ENCODE data around the gene BRD2.

BRD2 gene

GRCh38 chr6:32972353-32973143, 4.2 kb downstream of the BRD2 start:
- peak; percentile 62 for DNase-seq (ENCODE audit: low spot score)
- H3K9me3 Mint-ChIP-seq: no peaks in the 10 kb centered on the region
- H3K27ac Mint-ChIP-seq: peak overlapping the region; percentile 99
- peaks cover 26% of the 10 kb centered on the region for H3K4me1 Mint-ChIP-seq (ENCODE audit: low read depth)
- H3K36me3 Mint-ChIP-seq (ENCODE audit: low read depth): peaks cover 76% of the 10 kb centered on the region
- H3K27me3 Mint-ChIP-seq (ENCODE audit: low read depth): no peaks in the 10 kb centered on the region
- H3K4me3 Mint-ChIP-seq: peak overlapping the region; percentile 93

- DNase-seq (ENCODE audit: low spot score): peak; percentile 47
- Mint-ChIP-seq H3K27me3 (ENCODE audit: low read depth) (no peaks in the 10 kb centered on the region), H3K4me1 (ENCODE audit: low read depth) (peaks cover 29% of the 10 kb centered on the region), H3K9me3 (no peaks in the 10 kb centered on the region), H3K36me3 (ENCODE audit: low read depth) (peaks cover 84% of the 10 kb centered on the region), H3K27ac (peak overlapping the region; percentile 99), H3K4me3 (peak overlapping the region; percentile 93)
These were observed 5.0 kb downstream of the BRD2 start for GRCh38 chr6:32973144-32974015.

- Mint-ChIP-seq H3K4me1 (ENCODE audit: low read depth) (peaks cover 29% of the 10 kb centered on the region), H3K4me3 (peak overlapping the region; percentile 93), H3K36me3 (ENCODE audit: low read depth) (peaks cover 90% of the 10 kb centered on the region), H3K27me3 (ENCODE audit: low read depth) (no peaks in the 10 kb centered on the region), H3K9me3 (no peaks in the 10 kb centered on the region), H3K27ac (peak overlapping the region; percentile 99)
- DNase-seq (ENCODE audit: low spot score): no peak
These were observed 5.6 kb downstream of the BRD2 start for GRCh38 chr6:32974016-32974333.

- H3K4me1 Mint-ChIP-seq (ENCODE audit: low read depth): peaks cover 30% of the 10 kb centered on the region
These were observed 6.3 kb downstream of the BRD2 start for GRCh38 chr6:32974541-32975308.

GRCh38 chr6:32975886-32976285, 7.5 kb downstream of the BRD2 start:
- peak overlapping the region; percentile 93 for H3K4me3 Mint-ChIP-seq
- H3K4me1 Mint-ChIP-seq (ENCODE audit: low read depth): peaks cover 32% of the 10 kb centered on the region
- peak overlapping the region; percentile 10 for H3K27ac Mint-ChIP-seq
- no peak for DNase-seq (ENCODE audit: low spot score)
- no peaks in the 10 kb centered on the region for H3K27me3 Mint-ChIP-seq (ENCODE audit: low read depth)
- H3K36me3 Mint-ChIP-seq (ENCODE audit: low read depth): peaks cover 96% of the 10 kb centered on the region
- no peaks in the 10 kb centered on the region for H3K9me3 Mint-ChIP-seq

More at GRCh38 chr6:32974541-32975308, 6.3 kb downstream of the BRD2 start:
- H3K36me3 Mint-ChIP-seq (ENCODE audit: low read depth): peaks cover 94% of the 10 kb centered on the region
- no peaks in the 10 kb centered on the region for H3K9me3 Mint-ChIP-seq
- peak overlapping the region; percentile 93 for H3K4me3 Mint-ChIP-seq
- peak overlapping the region; percentile 4 for H3K27ac Mint-ChIP-seq
- no peaks in the 10 kb centered on the region for H3K27me3 Mint-ChIP-seq (ENCODE audit: low read depth)
- DNase-seq (ENCODE audit: low spot score): no peak

GRCh38 chr6:32976334-32977069, 8.1 kb downstream of the BRD2 start:
- Mint-ChIP-seq H3K9me3 (no peaks in the 10 kb centered on the region), H3K27me3 (ENCODE audit: low read depth) (no peaks in the 10 kb centered on the region), H3K36me3 (ENCODE audit: low read depth) (peaks cover 95% of the 10 kb centered on the region), H3K4me3 (peak overlapping the region; percentile 93), H3K4me1 (ENCODE audit: low read depth) (peaks cover 32% of the 10 kb centered on the region), H3K27ac (peak overlapping the region; percentile 45)
- DNase-seq (ENCODE audit: low spot score): no peak

- Mint-ChIP-seq H3K4me3 (peak overlapping the region; percentile 24), H3K27ac (peak overlapping the region; percentile 46), H3K4me1 (ENCODE audit: low read depth) (peaks cover 35% of the 10 kb centered on the region), H3K36me3 (ENCODE audit: low read depth) (peaks cover 97% of the 10 kb centered on the region), H3K27me3 (ENCODE audit: low read depth) (no peaks in the 10 kb centered on the region), H3K9me3 (no peaks in the 10 kb centered on the region)
- DNase-seq (ENCODE audit: low spot score): no peak
These were observed 9.0 kb downstream of the BRD2 start for GRCh38 chr6:32977272-32977952.

GRCh38 chr6:32977953-32978324, 9.5 kb downstream of the BRD2 start:
- Mint-ChIP-seq H3K27ac (peak overlapping the region; percentile 46), H3K36me3 (ENCODE audit: low read depth) (peaks cover 93% of the 10 kb centered on the region), H3K9me3 (no peaks in the 10 kb centered on the region), H3K27me3 (ENCODE audit: low read depth) (no peaks in the 10 kb centered on the region), H3K4me3 (peak overlapping the region; percentile 24), H3K4me1 (ENCODE audit: low read depth) (peaks cover 35% of the 10 kb centered on the region)
- no peak for DNase-seq (ENCODE audit: low spot score)

- peaks cover 74% of the 10 kb centered on the region for H3K36me3 Mint-ChIP-seq (ENCODE audit: low read depth)
- H3K27ac Mint-ChIP-seq: no peak overlapping the region
- H3K9me3 Mint-ChIP-seq: no peaks in the 10 kb centered on the region
- no peak for DNase-seq (ENCODE audit: low spot score)
- H3K4me1 Mint-ChIP-seq (ENCODE audit: low read depth): peaks cover 44% of the 10 kb centered on the region
- H3K27me3 Mint-ChIP-seq (ENCODE audit: low read depth): no peaks in the 10 kb centered on the region
- no peak overlapping the region for H3K4me3 Mint-ChIP-seq
These were observed 11.5 kb downstream of the BRD2 start for GRCh38 chr6:32979720-32980487.

- Mint-ChIP-seq H3K9me3 (no peaks in the 10 kb centered on the region), H3K36me3 (ENCODE audit: low read depth) (peaks cover 67% of the 10 kb centered on the region), H3K27me3 (ENCODE audit: low read depth) (no peaks in the 10 kb centered on the region), H3K27ac (no peak overlapping the region), H3K4me1 (ENCODE audit: low read depth) (peaks cover 38% of the 10 kb centered on the region), H3K4me3 (no peak overlapping the region)
- DNase-seq (ENCODE audit: low spot score): no peak
These were observed 12.2 kb downstream of the BRD2 start for GRCh38 chr6:32980488-32981038.

- Mint-ChIP-seq H3K27me3 (ENCODE audit: low read depth) (no peaks in the 10 kb centered on the region), H3K27ac (peak overlapping the region; percentile 1), H3K4me3 (no peak overlapping the region), H3K9me3 (no peaks in the 10 kb centered on the region), H3K36me3 (ENCODE audit: low read depth) (peaks cover 51% of the 10 kb centered on the region), H3K4me1 (ENCODE audit: low read depth) (peaks cover 23% of the 10 kb centered on the region)
- no peak for DNase-seq (ENCODE audit: low spot score)
These were observed 13.8 kb downstream of the BRD2 start for GRCh38 chr6:32982084-32982701.
